Neutrophil (primary cell): ENCODE results near the gene ALLC.

Experiments used
- H3K27ac ChIP-seq: fragments of 200-600 bp; sonication (generic); 2 replicates; pipeline ENCODE4 v1.5.1; 2016; ENCODE audit warnings: mild to moderate bottlenecking, moderate library complexity
- H3K27me3 ChIP-seq: fragments of 200-600 bp; sonication (generic); 2 replicates; pipeline ENCODE4 v1.6.0; 2016; ENCODE audit warnings: mild to moderate bottlenecking
- H3K36me3 ChIP-seq: fragments of 200-600 bp; sonication (generic); 2 replicates; pipeline ENCODE4 v1.5.1; 2017
- H3K4me1 ChIP-seq, 2 experiments: fragments of 200-600 bp in 1 of 2; sonication (generic) in 1 of 2; 1 replicate in 1 of 2; 2 replicates in 1 of 2; pipeline versions ENCODE4 v1.5.1 to v1.6.1; 2013 to 2016; ENCODE audit warnings: low read depth in 1 of 2, low read length in 1 of 2, mild to moderate bottlenecking in 1 of 2, moderate library complexity in 1 of 2; ENCODE audit not compliant: control insufficient read depth in 1 of 2, insufficient read depth in 1 of 2
- H3K4me3 ChIP-seq, 2 experiments: fragments of 200-600 bp in 1 of 2; sonication (generic) in 1 of 2; 1 replicate in 1 of 2; 2 replicates in 1 of 2; pipeline ENCODE4 v1.5.1; 2013 to 2016; ENCODE audit warnings: low read depth in 1 of 2, low read length in 1 of 2, mild to moderate bottlenecking in 1 of 2, moderate library complexity in 1 of 2
- H3K9me3 ChIP-seq: fragments of 200-600 bp; sonication (generic); 2 replicates; pipeline ENCODE4 v1.5.1; 2016
- TF ChIP-seq, protein P1 (sequence below): fragments of 200-600 bp; sonication (generic); IDR thresholded peaks from 2 replicates; pipeline ENCODE4 v1.5.1; 2016; ENCODE audit warnings: antibody characterized with exemption

The ALLC gene

DNA sequence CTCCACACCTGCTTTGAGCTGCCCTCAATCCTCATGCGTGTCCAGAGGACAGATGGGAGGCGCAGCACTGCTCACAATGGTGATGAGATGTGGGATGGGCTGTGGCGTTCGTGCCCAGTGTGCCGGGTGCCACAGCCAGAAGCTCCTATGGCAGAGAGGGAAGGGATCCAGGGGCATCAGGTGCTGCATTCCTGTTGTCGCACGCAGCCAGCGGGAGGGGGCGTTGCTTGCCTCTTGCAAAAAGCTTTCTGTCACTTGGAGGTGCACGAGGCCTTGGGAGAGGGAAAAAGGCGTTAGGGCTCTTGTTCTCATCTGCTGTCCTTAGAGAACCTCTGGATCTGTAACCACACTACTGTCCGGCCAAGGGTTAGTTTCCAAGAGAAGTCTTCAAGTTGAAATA is 29.2 kb upstream of the ALLC start:
- no peaks in the 10 kb centered on the region for H3K27me3 ChIP-seq

DNA sequence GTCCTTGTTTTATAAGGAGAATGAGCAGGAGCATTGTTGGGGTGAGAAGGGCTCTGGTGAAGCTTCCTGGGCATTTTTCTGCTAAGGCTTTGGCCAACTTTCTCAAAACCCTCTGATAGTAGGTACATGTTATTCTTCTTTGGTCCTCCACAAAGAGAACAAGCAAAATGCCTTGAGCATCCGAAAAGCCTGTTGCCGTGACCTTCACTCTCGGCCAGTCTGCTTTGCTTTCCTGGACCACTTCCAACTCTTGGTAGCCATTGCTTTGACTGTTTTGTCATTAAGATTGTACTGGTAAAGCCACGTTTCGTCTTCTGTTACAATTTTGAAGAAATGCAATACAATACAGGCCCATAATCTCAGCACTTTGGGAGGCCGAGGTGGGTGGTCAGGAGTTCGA is 27.4 kb upstream of the ALLC start:
- Histone ChIP-seq H3K9me3 (no peaks in the 10 kb centered on the region), H3K27me3 (no peaks in the 10 kb centered on the region), H3K4me1 (no peaks in the 10 kb centered on the region), H3K27ac (no peak overlapping the region), H3K4me3 (no peak overlapping the region), H3K36me3 (no peaks in the 10 kb centered on the region)
- TF ChIP-seq, protein P1, sequence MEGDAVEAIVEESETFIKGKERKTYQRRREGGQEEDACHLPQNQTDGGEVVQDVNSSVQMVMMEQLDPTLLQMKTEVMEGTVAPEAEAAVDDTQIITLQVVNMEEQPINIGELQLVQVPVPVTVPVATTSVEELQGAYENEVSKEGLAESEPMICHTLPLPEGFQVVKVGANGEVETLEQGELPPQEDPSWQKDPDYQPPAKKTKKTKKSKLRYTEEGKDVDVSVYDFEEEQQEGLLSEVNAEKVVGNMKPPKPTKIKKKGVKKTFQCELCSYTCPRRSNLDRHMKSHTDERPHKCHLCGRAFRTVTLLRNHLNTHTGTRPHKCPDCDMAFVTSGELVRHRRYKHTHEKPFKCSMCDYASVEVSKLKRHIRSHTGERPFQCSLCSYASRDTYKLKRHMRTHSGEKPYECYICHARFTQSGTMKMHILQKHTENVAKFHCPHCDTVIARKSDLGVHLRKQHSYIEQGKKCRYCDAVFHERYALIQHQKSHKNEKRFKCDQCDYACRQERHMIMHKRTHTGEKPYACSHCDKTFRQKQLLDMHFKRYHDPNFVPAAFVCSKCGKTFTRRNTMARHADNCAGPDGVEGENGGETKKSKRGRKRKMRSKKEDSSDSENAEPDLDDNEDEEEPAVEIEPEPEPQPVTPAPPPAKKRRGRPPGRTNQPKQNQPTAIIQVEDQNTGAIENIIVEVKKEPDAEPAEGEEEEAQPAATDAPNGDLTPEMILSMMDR = no peak

More for the DNA sequence above, 29.2 kb upstream of the ALLC start:
- Histone ChIP-seq H3K4me1 (no peaks in the 10 kb centered on the region), H3K4me3 (no peak overlapping the region), H3K9me3 (no peaks in the 10 kb centered on the region), H3K36me3 (no peaks in the 10 kb centered on the region), H3K27ac (no peak overlapping the region)
- TF ChIP-seq, protein P1 = no peak

DNA sequence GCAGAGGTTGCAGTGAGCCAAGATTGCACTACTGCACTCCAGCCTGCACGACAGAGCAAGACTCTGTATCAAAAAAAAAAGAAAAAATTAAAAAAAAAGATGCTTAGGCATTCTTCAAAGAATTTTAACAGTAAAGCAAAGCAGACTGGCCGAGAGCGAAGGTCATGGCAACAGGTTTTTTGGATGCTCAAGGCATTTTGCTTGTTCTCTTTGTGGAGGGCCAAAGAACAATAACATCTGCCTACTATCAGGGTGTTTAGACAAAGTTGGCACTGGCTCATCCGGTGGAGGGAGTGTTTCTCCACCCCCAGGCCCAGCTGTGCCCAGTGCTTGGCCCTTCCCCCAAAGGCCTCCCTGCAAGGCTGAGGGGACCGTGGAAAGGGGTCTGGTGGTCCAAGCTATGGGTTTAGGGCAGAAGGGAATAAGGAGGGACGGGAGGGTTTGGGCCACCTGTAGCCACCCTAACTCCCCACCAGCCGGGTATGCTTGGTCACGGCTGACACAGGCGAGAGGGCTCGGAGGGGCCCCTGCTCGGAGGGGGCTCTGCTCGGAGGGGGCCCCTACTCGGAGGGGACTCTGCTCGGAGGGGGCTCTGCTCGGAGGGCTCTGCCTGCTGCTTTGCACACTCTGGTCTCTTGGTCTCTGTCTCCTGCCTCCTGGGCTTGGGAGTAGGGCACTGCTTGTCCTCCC is 26.7 kb upstream of the ALLC start:
- H3K36me3 ChIP-seq = no peaks in the 10 kb centered on the region
- TF ChIP-seq, protein P1 = no peak
- H3K9me3 ChIP-seq = no peaks in the 10 kb centered on the region
- H3K27ac ChIP-seq = no peak overlapping the region
- H3K27me3 ChIP-seq = no peaks in the 10 kb centered on the region
- no peak overlapping the region for H3K4me3 ChIP-seq
- H3K4me1 ChIP-seq = no peaks in the 10 kb centered on the region

DNA sequence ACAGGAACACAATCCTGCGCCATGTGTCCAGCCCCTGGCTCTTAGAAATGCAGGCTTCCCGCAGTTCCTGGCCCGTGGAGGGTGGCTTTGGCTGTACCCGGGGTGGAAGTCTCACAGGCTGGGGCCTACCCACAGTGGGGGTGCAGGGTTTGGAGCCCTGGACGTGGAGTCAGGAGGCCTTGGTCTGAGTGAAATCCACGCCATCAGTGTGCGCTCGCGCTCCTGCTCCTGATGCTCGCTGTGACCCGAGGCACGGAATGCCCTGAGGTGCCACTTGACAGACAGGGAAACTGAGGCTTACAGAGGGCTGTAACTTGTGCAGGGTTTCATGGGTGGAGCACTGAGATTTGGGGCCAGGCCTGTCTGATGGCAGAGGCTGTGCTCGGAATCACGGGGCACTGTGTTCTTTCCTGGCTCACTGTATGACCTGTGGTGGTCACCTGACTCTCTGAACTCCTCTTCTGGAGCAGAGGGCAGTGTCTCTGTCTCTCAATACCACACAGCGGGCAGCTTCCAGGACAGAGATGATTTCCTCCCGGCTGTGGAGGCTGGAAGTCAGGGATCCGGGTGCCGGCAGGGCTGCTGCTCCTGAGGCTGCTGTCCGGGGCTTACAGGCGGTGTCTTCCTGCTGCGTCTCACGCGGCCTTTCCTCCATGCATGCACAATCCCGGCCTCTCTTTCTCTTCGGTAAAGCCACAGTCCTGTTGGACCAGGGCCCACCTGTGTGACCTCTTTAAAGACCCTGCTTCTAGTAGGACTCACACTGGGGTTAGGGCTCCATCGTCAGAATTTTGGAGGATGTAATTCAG is 25.9 kb upstream of the ALLC start:
- TF ChIP-seq, protein P1 = no peak
- no peak overlapping the region for H3K4me3 ChIP-seq
- H3K36me3 ChIP-seq = no peaks in the 10 kb centered on the region
- H3K27ac ChIP-seq = no peak overlapping the region
- no peaks in the 10 kb centered on the region for H3K9me3 ChIP-seq
- H3K4me1 ChIP-seq = no peaks in the 10 kb centered on the region
- H3K27me3 ChIP-seq = no peaks in the 10 kb centered on the region

DNA sequence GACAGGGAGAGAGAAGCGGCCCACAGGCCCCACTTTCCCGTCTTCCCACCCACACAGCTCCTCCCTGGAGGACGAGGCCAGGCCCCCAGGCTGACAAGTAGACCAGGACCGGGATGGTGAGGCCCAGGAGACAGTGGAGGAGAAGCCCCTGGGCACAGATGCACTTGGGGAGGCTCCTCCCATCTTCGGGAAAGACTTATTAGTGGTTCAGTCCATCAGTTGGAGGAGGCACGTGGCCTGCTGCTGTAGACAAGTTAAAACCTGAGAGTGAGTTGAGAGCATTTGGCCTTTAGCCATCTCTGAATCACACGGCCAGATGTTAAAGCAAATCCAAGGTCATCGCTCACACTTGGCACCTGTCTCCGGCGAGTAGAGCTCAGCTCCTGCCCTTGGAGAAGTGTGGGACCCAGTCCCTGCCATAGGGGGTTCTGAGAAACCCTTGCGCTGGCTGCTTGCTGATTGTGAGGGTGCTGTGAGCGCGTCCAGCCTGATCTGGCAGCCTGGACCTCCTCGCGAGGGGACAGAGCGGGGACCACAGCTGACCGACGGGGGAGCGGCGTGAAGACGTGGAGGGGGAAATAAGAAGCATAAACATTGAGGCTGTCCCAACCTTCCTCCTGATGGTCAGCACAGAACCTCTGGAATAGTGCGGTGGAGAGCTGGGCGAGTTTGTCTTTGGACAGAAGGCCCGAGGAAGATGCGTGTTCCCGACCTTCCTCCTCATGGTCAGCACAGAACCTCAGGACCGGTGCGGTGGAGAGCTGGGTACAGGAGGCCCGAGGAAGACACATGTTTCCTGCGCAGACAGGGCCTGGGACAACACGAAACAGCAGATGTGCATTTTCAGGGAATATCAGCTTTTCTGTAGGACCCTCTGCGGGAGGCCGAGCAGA is 24.7 kb upstream of the ALLC start:
- H3K27ac ChIP-seq = no peak overlapping the region
- no peaks in the 10 kb centered on the region for H3K27me3 ChIP-seq
- no peaks in the 10 kb centered on the region for H3K4me1 ChIP-seq
- no peaks in the 10 kb centered on the region for H3K36me3 ChIP-seq
- H3K4me3 ChIP-seq = no peak overlapping the region
- TF ChIP-seq, protein P1 = no peak
- H3K9me3 ChIP-seq = no peaks in the 10 kb centered on the region
